ENCODE results near the gene HOXA7. TPM values are rescaled to one million over a fixed set of nuclear protein-coding genes. Genes with fewer than 3 reads are reported as not detected.

Gene HOXA7
- total and polyA plus RNA-seq, 2 experiments from 2014 or later: 0.24 TPM; not detected in 1

GRCh38 chr7:27122077-27122910 is 34.2 kb downstream of the HOXA7 start:
- no peaks in the 10 kb centered on the region for H3K36me3 ChIP-seq (ENCODE audit: insufficient read depth)
- peak overlapping the region; percentile 42; the same call in 1 of the 2 replicates for H3K4me2 ChIP-seq
- H3K27ac Mint-ChIP-seq: no peak overlapping the region
- DNase-seq (ENCODE audit: low spot score) (peak; percentile 47), ATAC-seq (peak; percentile 14)
- H3K4me1 Mint-ChIP-seq: peaks cover 16% of the 10 kb centered on the region
- peaks cover 100% of the 10 kb centered on the region for H3K27me3 ChIP-seq (ENCODE audit: insufficient read depth)
- H3F3A ChIP-seq (replicated peaks; ENCODE audit: low read depth): peaks cover 55% of the 10 kb centered on the region
- peaks cover 100% of the 10 kb centered on the region for H3K27me3 Mint-ChIP-seq (ENCODE audit: insufficient read depth, low read depth, poor library complexity)
- H2AFZ ChIP-seq: no peak overlapping the region
- no peaks in the 10 kb centered on the region for H3K36me3 Mint-ChIP-seq (ENCODE audit: low read depth)
- no peak overlapping the region for H3K27ac ChIP-seq (ENCODE audit: low read depth)
- H3K4me3 Mint-ChIP-seq: no peak overlapping the region
- H3K9me3 Mint-ChIP-seq: peaks cover 6% of the 10 kb centered on the region; the same call in 1 of the 3 replicates
- H3K79me2 ChIP-seq (replicated peaks; ENCODE audit: insufficient read depth): no peaks in the 10 kb centered on the region
- TF ChIP-seq ZNF331 (CRISPR knock-in tag; IDR thresholded peaks at IDR 0.05; ENCODE audit: low read depth) (no peak), EZH2 (IDR thresholded peaks at IDR 0.05; ENCODE audit: low read depth, unreplicated experiment) (peak; percentile 92), EZH2phosphoT487 (IDR thresholded peaks at IDR 0.05; ENCODE audit: unreplicated experiment) (peak; percentile 96), ZNF114 (CRISPR knock-in tag; IDR thresholded peaks at IDR 0.05) (no peak)
- no peaks in the 10 kb centered on the region for H3K9me2 ChIP-seq (ENCODE audit: insufficient read depth)
- H3K4me3 ChIP-seq: peak overlapping the region; percentile 32
- H3K4me1 ChIP-seq (ENCODE audit: insufficient read depth): peaks cover 24% of the 10 kb centered on the region
- H4K20me1 ChIP-seq (replicated peaks; ENCODE audit: insufficient read depth): peaks cover 65% of the 10 kb centered on the region

- Mint-ChIP-seq H3K27ac (no peak overlapping the region), H3K4me3 (no peak overlapping the region), H3K9me3 (peaks cover 6% of the 10 kb centered on the region; the same call in 1 of the 3 replicates), H3K36me3 (ENCODE audit: low read depth) (no peaks in the 10 kb centered on the region), H3K27me3 (ENCODE audit: insufficient read depth, low read depth, poor library complexity) (peaks cover 100% of the 10 kb centered on the region), H3K4me1 (peaks cover 16% of the 10 kb centered on the region)
- Histone ChIP-seq H3K79me2 (replicated peaks; ENCODE audit: insufficient read depth) (no peaks in the 10 kb centered on the region), H3K4me3 (no peak overlapping the region), H3K4me2 (no peak overlapping the region; the same call in 1 of the 2 replicates), H3F3A (replicated peaks; ENCODE audit: low read depth) (peaks cover 49% of the 10 kb centered on the region), H3K4me1 (ENCODE audit: insufficient read depth) (peaks cover 24% of the 10 kb centered on the region), H4K20me1 (replicated peaks; ENCODE audit: insufficient read depth) (peaks cover 65% of the 10 kb centered on the region), H3K27ac (ENCODE audit: low read depth) (no peak overlapping the region), H2AFZ (no peak overlapping the region), H3K36me3 (ENCODE audit: insufficient read depth) (no peaks in the 10 kb centered on the region), H3K9me2 (ENCODE audit: insufficient read depth) (no peaks in the 10 kb centered on the region), H3K27me3 (ENCODE audit: insufficient read depth) (peaks cover 100% of the 10 kb centered on the region)
- no peak for TF ChIP-seq ZNF114 (CRISPR knock-in tag; IDR thresholded peaks at IDR 0.05)
- no peak for TF ChIP-seq ETS1 (IDR thresholded peaks at IDR 0.05)
- TF ChIP-seq EZH2 (IDR thresholded peaks at IDR 0.05; ENCODE audit: low read depth, unreplicated experiment): peak; percentile 90
- TF ChIP-seq ZNF331 (CRISPR knock-in tag; IDR thresholded peaks at IDR 0.05; ENCODE audit: low read depth): no peak
- TF ChIP-seq ZNF462 (CRISPR knock-in tag; IDR thresholded peaks at IDR 0.05): no peak
- no peak for TF ChIP-seq NANOG (IDR thresholded peaks at IDR 0.05; ENCODE audit: borderline replicate concordance)
- DNase-seq (ENCODE audit: low spot score): no peak
- no peak for ATAC-seq
Measured at GRCh38 chr7:27121684-27122076, 34.8 kb downstream of the HOXA7 start.

All from GM23338 (cell line).